OCI-LY1 (cell line): ENCODE data around the gene PROCR.

Source experiments
- CTCF ChIP-seq: fragments of 200-600 bp; sonication (generic), shearing (Covaris generic); IDR thresholded peaks from 2 replicates; pipeline ENCODE4 v1.5.1; 2017; ENCODE audit warnings: mild to moderate bottlenecking, antibody characterized with exemption, low read length, moderate library complexity, mixed read lengths
- EZH2 ChIP-seq: fragments of 200-600 bp; sonication (generic), shearing (Covaris generic); IDR thresholded peaks from 2 replicates; pipeline ENCODE4 v1.8.0; 2017; ENCODE audit warnings: borderline replicate concordance, mixed run types, mild to moderate bottlenecking, antibody characterized with exemption, low read length, moderate library complexity, mixed read lengths

GRCh38 chr20:35171438-35171752 lies 477 bp upstream of the PROCR start:
- TF ChIP-seq EZH2 (no peak), CTCF (no peak)
